Neuron (in vitro differentiated cells): ENCODE results near the gene NIPBL.
"Not testable (repeated sequence)": the region's sequence is repeated elsewhere in the genome, so short reads cannot be mapped to it uniquely, and the experiment has no call there.

Experiments used
- H2AFZ ChIP-seq: one replicate; pipeline ENCODE4 v1.6.1; 2013; ENCODE audit warnings: low read depth, mild to moderate bottlenecking, inconsistent platforms, low read length, moderate library complexity
- H3K27me3 ChIP-seq: one replicate; pipeline ENCODE4 v1.6.1; 2013; ENCODE audit warnings: low read length; ENCODE audit not compliant: insufficient read depth
- H3K36me3 ChIP-seq: one replicate; pipeline ENCODE4 v1.6.1; 2013; ENCODE audit warnings: low read length; ENCODE audit not compliant: insufficient read depth
- H3K4me1 ChIP-seq: one replicate; pipeline ENCODE4 v1.6.1; 2013; ENCODE audit warnings: low read length; ENCODE audit not compliant: insufficient read depth
- H3K4me3 ChIP-seq: 2 replicates; pipeline ENCODE4 v1.5.1; 2013; ENCODE audit warnings: mild to moderate bottlenecking, low read length, moderate library complexity
- H3K9me3 ChIP-seq: one replicate; pipeline ENCODE4 v1.6.1; 2013; ENCODE audit warnings: low read length

NIPBL gene

GRCh38 chr5:37002176-37002751 lies 125.7 kb downstream of the NIPBL start:
- Histone ChIP-seq H3K27me3 (no peaks in the 10 kb centered on the region), H3K9me3 (no peaks in the 10 kb centered on the region), H3K4me1 (no peaks in the 10 kb centered on the region), H3K4me3 (no peak overlapping the region), H2AFZ (no peak overlapping the region), H3K36me3 (peaks cover 63% of the 10 kb centered on the region)

- Histone ChIP-seq H3K36me3 (peaks cover 73% of the 10 kb centered on the region), H2AFZ (no peak overlapping the region), H3K4me3 (no peak overlapping the region), H3K27me3 (no peaks in the 10 kb centered on the region), H3K9me3 (no peaks in the 10 kb centered on the region), H3K4me1 (no peaks in the 10 kb centered on the region)
Observed at GRCh38 chr5:37005252-37005651, 128.7 kb downstream of the NIPBL start.

- Histone ChIP-seq H3K4me1 (no peaks in the 10 kb centered on the region), H3K9me3 (no peaks in the 10 kb centered on the region), H3K27me3 (no peaks in the 10 kb centered on the region), H3K36me3 (peaks cover 74% of the 10 kb centered on the region), H3K4me3 (no peak overlapping the region), H2AFZ (no peak overlapping the region)
Observed at GRCh38 chr5:37005946-37006540, 129.5 kb downstream of the NIPBL start.

GRCh38 chr5:37013181-37013580 lies 136.6 kb downstream of the NIPBL start:
- H3K27me3 ChIP-seq, H3K4me3 ChIP-seq, H3K9me3 ChIP-seq, H3K4me1 ChIP-seq, H2AFZ ChIP-seq: not testable (repeated sequence)
- H3K36me3 ChIP-seq: peaks cover 58% of the 10 kb centered on the region

GRCh38 chr5:37014321-37014720 lies 137.8 kb downstream of the NIPBL start:
- peaks cover 6% of the 10 kb centered on the region for H3K4me1 ChIP-seq
- peaks cover 56% of the 10 kb centered on the region for H3K36me3 ChIP-seq
- H3K9me3 ChIP-seq: no peaks in the 10 kb centered on the region
- no peak overlapping the region for H3K4me3 ChIP-seq
- no peaks in the 10 kb centered on the region for H3K27me3 ChIP-seq
- H2AFZ ChIP-seq: no peak overlapping the region

- Histone ChIP-seq H3K27me3 (no peaks in the 10 kb centered on the region), H2AFZ (no peak overlapping the region), H3K9me3 (no peaks in the 10 kb centered on the region), H3K36me3 (peaks cover 55% of the 10 kb centered on the region), H3K4me1 (peaks cover 6% of the 10 kb centered on the region), H3K4me3 (no peak overlapping the region)
Observed at GRCh38 chr5:37015795-37016666, 139.5 kb downstream of the NIPBL start.

- Histone ChIP-seq H2AFZ (no peak overlapping the region), H3K4me1 (no peaks in the 10 kb centered on the region), H3K9me3 (no peaks in the 10 kb centered on the region), H3K36me3 (peaks cover 77% of the 10 kb centered on the region), H3K4me3 (no peak overlapping the region), H3K27me3 (no peaks in the 10 kb centered on the region)
Observed at GRCh38 chr5:37028910-37029309, 152.3 kb downstream of the NIPBL start.

- peaks cover 77% of the 10 kb centered on the region for H3K36me3 ChIP-seq
- H2AFZ ChIP-seq: no peak overlapping the region
- no peaks in the 10 kb centered on the region for H3K4me1 ChIP-seq
- H3K27me3 ChIP-seq: no peaks in the 10 kb centered on the region
- no peak overlapping the region for H3K4me3 ChIP-seq
- H3K9me3 ChIP-seq: no peaks in the 10 kb centered on the region
Observed at GRCh38 chr5:37029436-37029835, 152.9 kb downstream of the NIPBL start.

GRCh38 chr5:37034955-37035354 lies 158.4 kb downstream of the NIPBL start:
- no peak overlapping the region for H2AFZ ChIP-seq
- H3K9me3 ChIP-seq: no peaks in the 10 kb centered on the region
- no peaks in the 10 kb centered on the region for H3K27me3 ChIP-seq
- H3K36me3 ChIP-seq: peaks cover 47% of the 10 kb centered on the region
- H3K4me3 ChIP-seq: no peak overlapping the region
- no peaks in the 10 kb centered on the region for H3K4me1 ChIP-seq

- H3K4me3 ChIP-seq: no peak overlapping the region
- H3K36me3 ChIP-seq: peaks cover 28% of the 10 kb centered on the region
- no peak overlapping the region for H2AFZ ChIP-seq
- H3K4me1 ChIP-seq: no peaks in the 10 kb centered on the region
- no peaks in the 10 kb centered on the region for H3K9me3 ChIP-seq
- no peaks in the 10 kb centered on the region for H3K27me3 ChIP-seq
Observed at GRCh38 chr5:37037840-37038239, 161.3 kb downstream of the NIPBL start.

- Histone ChIP-seq H3K4me1 (no peaks in the 10 kb centered on the region), H3K9me3 (no peaks in the 10 kb centered on the region), H3K27me3 (no peaks in the 10 kb centered on the region), H3K4me3 (no peak overlapping the region), H3K36me3 (peaks cover 33% of the 10 kb centered on the region), H2AFZ (no peak overlapping the region)
Observed at GRCh38 chr5:37039824-37040223, 163.3 kb downstream of the NIPBL start.

- Histone ChIP-seq H2AFZ (no peak overlapping the region), H3K36me3 (peaks cover 57% of the 10 kb centered on the region), H3K4me3 (no peak overlapping the region), H3K27me3 (no peaks in the 10 kb centered on the region), H3K9me3 (no peaks in the 10 kb centered on the region), H3K4me1 (no peaks in the 10 kb centered on the region)
Observed at GRCh38 chr5:37043693-37044092, 167.1 kb downstream of the NIPBL start.

GRCh38 chr5:37044120-37044519 lies 167.6 kb downstream of the NIPBL start:
- Histone ChIP-seq H3K36me3 (peaks cover 57% of the 10 kb centered on the region), H3K27me3 (no peaks in the 10 kb centered on the region), H3K4me3 (no peak overlapping the region), H2AFZ (no peak overlapping the region), H3K4me1 (no peaks in the 10 kb centered on the region), H3K9me3 (no peaks in the 10 kb centered on the region)
